Epithelial cell of proximal tubule (primary cell): ENCODE measurements around the gene DIAPH2. TPM values are rescaled to one million over a fixed set of nuclear protein-coding genes. Genes with fewer than 3 reads are reported as not detected.

Experiments
- DNase-seq: peaks from one replicate; pipeline ENCODE4 v3.0.0-alpha.2; 2011; ENCODE audit warnings: low read depth
- H3K4me3 ChIP-seq: 2 replicates; pipeline ENCODE4 v1.5.1; 2011; ENCODE audit warnings: low read depth, mild to moderate bottlenecking, low read length
- CTCF ChIP-seq: conservative IDR thresholded peaks from 2 replicates; pipeline ENCODE4 v1.5.1; 2012; ENCODE audit warnings: low read depth, mild to moderate bottlenecking, low read length
- total RNA-seq: library from RNA; depleted of rRNA; stranded (reverse); fragments of >200 nt; gene quantifications from 2 replicates; pipeline ENCODE4 v1.2.3, GENCODE V29; 2015

The DIAPH2 gene
- total RNA-seq, 1 donor from 2014 or later, result 15.1 TPM

- no peak for DNase-seq
- H3K4me3 ChIP-seq, result no peak overlapping the region
- TF ChIP-seq CTCF, result no peak
Measured at GRCh38 chrX:97363843-97364242, 679.2 kb downstream of the DIAPH2 start.

GRCh38 chrX:97366237-97366636 lies 681.6 kb downstream of the DIAPH2 start:
- DNase-seq, result no peak
- H3K4me3 ChIP-seq, result no peak overlapping the region
- TF ChIP-seq CTCF, result no peak

- DNase-seq, result no peak
- no peak overlapping the region for H3K4me3 ChIP-seq
- TF ChIP-seq CTCF, result no peak
Measured at GRCh38 chrX:97367125-97367524, 682.5 kb downstream of the DIAPH2 start.

- no peak for TF ChIP-seq CTCF
- H3K4me3 ChIP-seq, result no peak overlapping the region
Measured at GRCh38 chrX:97369947-97370346, 685.3 kb downstream of the DIAPH2 start.

GRCh38 chrX:97372001-97372766 lies 687.5 kb downstream of the DIAPH2 start:
- H3K4me3 ChIP-seq, result no peak overlapping the region
- TF ChIP-seq CTCF, result no peak
- DNase-seq, result no peak

More at GRCh38 chrX:97369947-97370346, 685.3 kb downstream of the DIAPH2 start:
- DNase-seq, result no peak

- DNase-seq, result no peak
- no peak for TF ChIP-seq CTCF
- no peak overlapping the region for H3K4me3 ChIP-seq
Measured at GRCh38 chrX:97374266-97374665, 689.6 kb downstream of the DIAPH2 start.

GRCh38 chrX:97380200-97380599 lies 695.6 kb downstream of the DIAPH2 start:
- DNase-seq, result no peak
- no peak for TF ChIP-seq CTCF
- no peak overlapping the region for H3K4me3 ChIP-seq
